Tibial nerve (tissue), 4 donors: ENCODE measurements around the gene RPL29. TPM values are rescaled to one million over a fixed set of nuclear protein-coding genes. Genes with fewer than 3 reads are reported as not detected.

Source experiments
- DNase-seq, 2 donors: peaks; one replicate each; pipeline ENCODE4 v3.0.0-alpha.2; 2019; ENCODE audit warnings: low spot score in 2 of 2
- H3K27ac ChIP-seq, 4 donors: fragments of 200-600 bp; sonication (generic) in 3 of 4; one replicate each; pipeline ENCODE4 v1.5.1; 2017 to 2019; ENCODE audit warnings: mild to moderate bottlenecking in 1 of 4
- H3K27me3 ChIP-seq, 2 donors: fragments of 200-600 bp; sonication (generic) in 1 of 2; one replicate each; pipeline versions ENCODE4 v1.5.1 to v1.6.0; 2017 to 2019
- H3K36me3 ChIP-seq, 3 donors: fragments of 200-600 bp; sonication (generic); one replicate each; pipeline ENCODE4 v1.5.1; 2018 to 2019
- H3K4me1 ChIP-seq, 4 donors: fragments of 200-600 bp; sonication (generic) in 3 of 4; one replicate each; pipeline ENCODE4 v1.5.1; 2017 to 2019
- H3K4me3 ChIP-seq, 4 donors: fragments of 200-600 bp; sonication (generic) in 3 of 4; one replicate each; pipeline ENCODE4 v1.5.1; 2017 to 2019; ENCODE audit warnings: mild to moderate bottlenecking in 1 of 4, moderate library complexity in 1 of 4
- H3K9me3 ChIP-seq, 4 donors: fragments of 200-600 bp; sonication (generic) in 3 of 4; one replicate each; pipeline ENCODE4 v1.5.1; 2017 to 2019
- EP300 ChIP-seq, 2 donors: sonication (generic); formaldehyde crosslinking; IDR thresholded peaks; one replicate each; pipeline ENCODE4 v1.6.1; 2017; ENCODE audit warnings: antibody characterized with exemption in 2 of 2, mild to moderate bottlenecking in 1 of 2
- POLR2A ChIP-seq, 2 donors: fragments of 450-650 bp; IDR thresholded peaks; one replicate each; pipeline ENCODE4 v1.6.1; 2017; ENCODE audit warnings: antibody characterized with exemption in 2 of 2, mild to moderate bottlenecking in 2 of 2, moderate library complexity in 2 of 2
- WGBS, 2 donors: methylation state at CpG; one replicate each; pipeline ENCODE4 v1.1.5; 2018; 5-methylcytosine and 5-hydroxymethylcytosine counted together
- total RNA-seq, 4 donors: library from RNA; depleted of rRNA; stranded (reverse); fragments of >200 nt; gene quantifications; one replicate each; pipeline ENCODE4 v1.1.0, GENCODE V29; 2016
- TF ChIP-seq, protein P1 (sequence below), 5 experiments: fragments of 200-600 bp in 3 of 5; fragments of 450-650 bp in 2 of 5; sonication (generic) in 3 of 5; IDR thresholded peaks; one replicate each; pipeline ENCODE4 v1.5.1; 2016 to 2019; ENCODE audit warnings: antibody characterized with exemption in 5 of 5, mild to moderate bottlenecking in 3 of 5, moderate library complexity in 2 of 5

Gene RPL29
- total RNA-seq, 4 donors from 2014 or later: 809 to 1,472 (median 1,336) TPM

DNA sequence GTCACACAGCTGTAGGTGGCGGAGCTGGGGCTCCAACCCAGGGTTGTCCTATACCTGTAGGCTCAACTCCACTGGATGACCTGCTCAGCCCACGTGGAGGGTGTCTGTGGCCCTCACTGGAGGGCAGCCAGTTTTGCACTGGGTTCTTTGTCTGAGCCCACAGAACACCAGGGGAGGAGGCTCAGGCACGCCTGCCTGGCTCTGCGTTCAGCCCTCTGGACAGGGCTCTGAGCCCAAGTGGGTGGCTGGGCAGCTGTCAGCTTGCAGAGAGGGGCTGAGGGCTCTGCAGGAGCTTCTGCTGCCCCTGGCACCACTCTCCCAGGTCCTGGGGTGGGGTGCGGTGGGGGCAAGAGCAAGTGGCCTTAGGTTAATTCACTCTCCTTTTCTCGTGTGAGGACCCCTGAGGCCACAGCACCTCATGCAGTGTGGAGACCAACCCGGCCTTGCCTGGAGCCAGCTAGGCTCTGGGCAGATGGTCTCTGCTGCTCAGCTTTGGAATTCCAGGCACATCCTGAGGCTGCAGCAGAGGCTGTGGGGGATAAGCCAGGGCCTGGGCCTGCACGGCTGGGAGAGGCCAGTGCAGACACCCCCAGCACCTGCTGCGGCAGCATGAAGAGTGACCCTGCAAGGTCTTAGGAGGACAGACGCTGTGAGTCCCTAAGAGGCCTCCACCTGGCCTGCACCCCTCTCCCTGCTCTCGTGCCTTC lies 37.2 kb upstream of the RPL29 start:
- TF ChIP-seq EP300 (IDR thresholded peaks at IDR 0.05) (no peak), POLR2A (IDR thresholded peaks at IDR 0.05) (no peak)
- TF ChIP-seq, protein P1, sequence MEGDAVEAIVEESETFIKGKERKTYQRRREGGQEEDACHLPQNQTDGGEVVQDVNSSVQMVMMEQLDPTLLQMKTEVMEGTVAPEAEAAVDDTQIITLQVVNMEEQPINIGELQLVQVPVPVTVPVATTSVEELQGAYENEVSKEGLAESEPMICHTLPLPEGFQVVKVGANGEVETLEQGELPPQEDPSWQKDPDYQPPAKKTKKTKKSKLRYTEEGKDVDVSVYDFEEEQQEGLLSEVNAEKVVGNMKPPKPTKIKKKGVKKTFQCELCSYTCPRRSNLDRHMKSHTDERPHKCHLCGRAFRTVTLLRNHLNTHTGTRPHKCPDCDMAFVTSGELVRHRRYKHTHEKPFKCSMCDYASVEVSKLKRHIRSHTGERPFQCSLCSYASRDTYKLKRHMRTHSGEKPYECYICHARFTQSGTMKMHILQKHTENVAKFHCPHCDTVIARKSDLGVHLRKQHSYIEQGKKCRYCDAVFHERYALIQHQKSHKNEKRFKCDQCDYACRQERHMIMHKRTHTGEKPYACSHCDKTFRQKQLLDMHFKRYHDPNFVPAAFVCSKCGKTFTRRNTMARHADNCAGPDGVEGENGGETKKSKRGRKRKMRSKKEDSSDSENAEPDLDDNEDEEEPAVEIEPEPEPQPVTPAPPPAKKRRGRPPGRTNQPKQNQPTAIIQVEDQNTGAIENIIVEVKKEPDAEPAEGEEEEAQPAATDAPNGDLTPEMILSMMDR (IDR thresholded peaks at IDR 0.05): no peak
- no peak overlapping the region for H3K4me3 ChIP-seq

GRCh38 chr3:52031896-52032295 lies 36.2 kb upstream of the RPL29 start:
- H3K27ac ChIP-seq: no peak overlapping the region
- no peaks in the 10 kb centered on the region for H3K27me3 ChIP-seq
- 81 to 89% methylated on average over 10 of the region's 10 CpGs for WGBS, 2 donors
- H3K36me3 ChIP-seq: no peaks in the 10 kb centered on the region
- no peak for DNase-seq
- no peak overlapping the region for H3K4me3 ChIP-seq
- TF ChIP-seq EP300 (IDR thresholded peaks at IDR 0.05) (no peak), POLR2A (IDR thresholded peaks at IDR 0.05) (no peak)
- TF ChIP-seq, protein P1 (IDR thresholded peaks at IDR 0.05): no peak
- no peaks in the 10 kb centered on the region for H3K9me3 ChIP-seq
- H3K4me1 ChIP-seq: peaks cover 0 to 17% (median 6%) of the 10 kb centered on the region in 4 donors

More for the DNA sequence above, 37.2 kb upstream of the RPL29 start:
- no peaks in the 10 kb centered on the region for H3K27me3 ChIP-seq
- H3K9me3 ChIP-seq: no peaks in the 10 kb centered on the region
- no peak for DNase-seq
- H3K4me1 ChIP-seq: peaks cover 0 to 27% (median 10%) of the 10 kb centered on the region in 4 donors
- WGBS, 2 donors: 73 to 83% methylated on average over 9 to 11 of the region's 11 CpGs
- H3K36me3 ChIP-seq: no peaks in the 10 kb centered on the region
- H3K27ac ChIP-seq: peak overlapping the region in 1 of 4 donors; percentile 55

DNA sequence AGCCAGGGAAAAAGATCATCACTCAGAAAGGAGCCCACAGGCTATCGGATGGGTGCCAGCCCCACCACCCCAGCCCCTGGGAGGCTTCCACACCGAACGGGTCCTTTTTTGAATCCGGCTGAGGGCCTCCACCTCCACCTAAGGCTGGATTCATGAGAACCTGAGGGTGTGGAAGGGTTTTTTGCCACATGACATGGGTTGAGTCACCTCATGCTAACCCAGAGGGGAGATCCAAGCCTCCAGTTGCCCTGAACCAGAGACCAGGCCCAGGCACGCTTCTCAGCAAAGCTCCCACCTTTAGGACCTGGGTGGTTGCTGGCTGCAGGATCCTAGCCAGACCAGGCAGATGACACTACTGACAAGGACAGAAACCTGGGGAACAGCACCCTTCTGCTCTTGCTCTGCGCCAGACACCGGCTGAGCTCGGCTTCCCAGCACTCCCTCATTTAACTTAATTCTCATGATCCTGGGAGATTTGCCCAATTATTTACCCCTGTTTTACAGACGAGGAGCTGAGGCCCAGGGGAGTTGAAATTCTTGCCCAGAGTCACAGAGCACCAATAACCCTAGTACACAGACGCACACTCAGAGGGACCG lies 35.1 kb upstream of the RPL29 start:
- TF ChIP-seq POLR2A (IDR thresholded peaks at IDR 0.05) (no peak), EP300 (IDR thresholded peaks at IDR 0.05) (no peak)
- TF ChIP-seq, protein P1 (IDR thresholded peaks at IDR 0.05): no peak
- H3K4me1 ChIP-seq: peaks cover 0 to 21% (median 9%) of the 10 kb centered on the region in 4 donors
- DNase-seq: no peak
- H3K9me3 ChIP-seq: no peaks in the 10 kb centered on the region
- H3K27me3 ChIP-seq: no peaks in the 10 kb centered on the region
- WGBS, 2 donors: 88 to 89% methylated on average over 10 to 11 of the region's 11 CpGs
- H3K4me3 ChIP-seq: no peak overlapping the region
- H3K27ac ChIP-seq: no peak overlapping the region
- H3K36me3 ChIP-seq: no peaks in the 10 kb centered on the region

DNA sequence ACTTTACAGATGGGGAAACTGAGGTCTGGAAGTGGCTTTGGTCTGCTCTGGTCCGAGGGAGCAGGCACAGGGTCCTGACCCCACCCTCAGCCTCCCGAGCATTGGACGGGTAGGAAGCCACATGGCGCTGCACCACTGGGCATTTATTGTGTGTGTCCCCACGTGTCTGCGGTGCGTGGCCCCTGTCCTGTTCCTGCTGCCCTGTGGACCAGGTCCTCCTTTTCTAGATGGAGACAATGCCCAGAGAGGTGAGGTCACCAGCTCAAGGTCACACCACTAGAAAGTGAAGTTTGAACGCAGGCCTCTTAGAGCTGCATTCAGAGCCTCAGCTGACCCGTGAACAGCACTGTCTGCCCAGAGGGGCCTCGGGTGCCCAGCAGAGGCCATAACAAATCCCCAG lies 33.8 kb upstream of the RPL29 start:
- peaks cover 0 to 30% (median 10%) of the 10 kb centered on the region in 4 donors for H3K4me1 ChIP-seq
- H3K27me3 ChIP-seq: no peaks in the 10 kb centered on the region
- peak overlapping the region in 2 of 4 donors; percentile 74 to 78 for H3K27ac ChIP-seq
- no peak for DNase-seq
- no peaks in the 10 kb centered on the region for H3K36me3 ChIP-seq
- no peaks in the 10 kb centered on the region for H3K9me3 ChIP-seq
- H3K4me3 ChIP-seq: no peak overlapping the region
- no peak for TF ChIP-seq POLR2A (IDR thresholded peaks at IDR 0.05)
- TF ChIP-seq, protein P1 (IDR thresholded peaks at IDR 0.05): no peak
- TF ChIP-seq EP300 (IDR thresholded peaks at IDR 0.05): no peak
- 67 to 89% methylated on average over 5 to 10 of the region's 10 CpGs for WGBS, 2 donors

- H3K36me3 ChIP-seq: no peaks in the 10 kb centered on the region
- TF ChIP-seq, protein P1 (IDR thresholded peaks at IDR 0.05): no peak
- no peak for TF ChIP-seq EP300 (IDR thresholded peaks at IDR 0.05)
- no peak for TF ChIP-seq POLR2A (IDR thresholded peaks at IDR 0.05)
- WGBS, 2 donors: 69 to 71% methylated on average over 6 to 8 of the region's 9 CpGs
- peaks cover 0 to 35% (median 10%) of the 10 kb centered on the region in 4 donors for H3K4me1 ChIP-seq
- DNase-seq: no peak
- H3K27me3 ChIP-seq: no peaks in the 10 kb centered on the region
- peak overlapping the region in 3 of 4 donors; percentile 38 to 78 (median 74) for H3K27ac ChIP-seq
- H3K9me3 ChIP-seq: no peaks in the 10 kb centered on the region
- H3K4me3 ChIP-seq: no peak overlapping the region
Measured at GRCh38 chr3:52029053-52029452, 33.4 kb upstream of the RPL29 start.
